ENCODE results near the gene AGAP1. TPM values are rescaled to one million over a fixed set of nuclear protein-coding genes. Genes with fewer than 3 reads are reported as not detected.

The AGAP1 gene
- total RNA-seq, 1 donor from 2014 or later, result 21.1 TPM

GRCh38 chr2:236054125-236054524 is 560.3 kb downstream of the AGAP1 start:
- Histone ChIP-seq H3K4me3 (no peak overlapping the region), H3K27ac (no peak overlapping the region), H3K36me3 (peaks cover 0 to 2% of the 10 kb centered on the region in 2 donors), H3K9me3 (no peaks in the 10 kb centered on the region), H3K4me1 (peaks cover 9% of the 10 kb centered on the region), H3K27me3 (no peaks in the 10 kb centered on the region)
- intact Hi-C loops (cut with DNase I), result no loop called here
- TF ChIP-seq POLR2AphosphoS5 (IDR thresholded peaks at IDR 0.05; ENCODE audit: insufficient read depth in 1 of 2, low read depth in 1 of 2), result no peak
- TF ChIP-seq CTCF (IDR thresholded peaks at IDR 0.05), result no peak
- TF ChIP-seq POLR2A (IDR thresholded peaks at IDR 0.05), result no peak
- DNase-seq (ENCODE audit: extremely low spot score in 2 of 2), result no peak

- Histone ChIP-seq H3K27ac (no peak overlapping the region), H3K27me3 (no peaks in the 10 kb centered on the region), H3K4me1 (peaks cover 9% of the 10 kb centered on the region), H3K9me3 (no peaks in the 10 kb centered on the region), H3K36me3 (no peaks in the 10 kb centered on the region), H3K4me3 (no peak overlapping the region)
- intact Hi-C loops (cut with DNase I), result no loop called here
- no peak for DNase-seq (ENCODE audit: extremely low spot score in 2 of 2)
- TF ChIP-seq CTCF (IDR thresholded peaks at IDR 0.05) (no peak), POLR2A (IDR thresholded peaks at IDR 0.05) (no peak), POLR2AphosphoS5 (IDR thresholded peaks at IDR 0.05; ENCODE audit: insufficient read depth in 1 of 2, low read depth in 1 of 2) (no peak)
These were observed 560.9 kb downstream of the AGAP1 start for GRCh38 chr2:236054621-236055305.

- intact Hi-C loops (cut with DNase I), result no loop called here
- DNase-seq (ENCODE audit: extremely low spot score in 2 of 2), result no peak
- Histone ChIP-seq H3K27me3 (no peaks in the 10 kb centered on the region), H3K9me3 (no peaks in the 10 kb centered on the region), H3K4me1 (peaks cover 9% of the 10 kb centered on the region), H3K36me3 (no peaks in the 10 kb centered on the region), H3K4me3 (no peak overlapping the region), H3K27ac (no peak overlapping the region)
- TF ChIP-seq POLR2A (IDR thresholded peaks at IDR 0.05) (no peak), CTCF (IDR thresholded peaks at IDR 0.05) (no peak), POLR2AphosphoS5 (IDR thresholded peaks at IDR 0.05; ENCODE audit: insufficient read depth in 1 of 2, low read depth in 1 of 2) (no peak)
These were observed 561.6 kb downstream of the AGAP1 start for GRCh38 chr2:236055471-236055870.

GRCh38 chr2:236056141-236056540 is 562.3 kb downstream of the AGAP1 start:
- no peaks in the 10 kb centered on the region for H3K27me3 ChIP-seq
- peaks cover 9% of the 10 kb centered on the region for H3K4me1 ChIP-seq
- no peak for TF ChIP-seq POLR2A (IDR thresholded peaks at IDR 0.05)
- TF ChIP-seq POLR2AphosphoS5 (IDR thresholded peaks at IDR 0.05; ENCODE audit: insufficient read depth in 1 of 2, low read depth in 1 of 2), result no peak
- TF ChIP-seq CTCF (IDR thresholded peaks at IDR 0.05), result no peak
- H3K27ac ChIP-seq, result no peak overlapping the region
- no peak for DNase-seq (ENCODE audit: extremely low spot score in 2 of 2)
- intact Hi-C loops (cut with DNase I), result no loop called here
- no peak overlapping the region for H3K4me3 ChIP-seq
- H3K9me3 ChIP-seq, result no peaks in the 10 kb centered on the region
- H3K36me3 ChIP-seq, result no peaks in the 10 kb centered on the region

GRCh38 chr2:236057375-236057774 is 563.5 kb downstream of the AGAP1 start:
- TF ChIP-seq CTCF (IDR thresholded peaks at IDR 0.05) (no peak), POLR2A (IDR thresholded peaks at IDR 0.05) (no peak), POLR2AphosphoS5 (IDR thresholded peaks at IDR 0.05; ENCODE audit: insufficient read depth in 1 of 2, low read depth in 1 of 2) (no peak)
- H3K9me3 ChIP-seq, result no peaks in the 10 kb centered on the region
- H3K27me3 ChIP-seq, result no peaks in the 10 kb centered on the region
- intact Hi-C loops (cut with DNase I), result no loop called here
- no peak for DNase-seq (ENCODE audit: extremely low spot score in 2 of 2)
- H3K4me3 ChIP-seq, result no peak overlapping the region
- H3K27ac ChIP-seq, result no peak overlapping the region
- H3K4me1 ChIP-seq, result peaks cover 9% of the 10 kb centered on the region
- H3K36me3 ChIP-seq, result no peaks in the 10 kb centered on the region

Measured in vagina (tissue), 2 donors.